ENCODE data around the gene AKAP12.

DNA sequence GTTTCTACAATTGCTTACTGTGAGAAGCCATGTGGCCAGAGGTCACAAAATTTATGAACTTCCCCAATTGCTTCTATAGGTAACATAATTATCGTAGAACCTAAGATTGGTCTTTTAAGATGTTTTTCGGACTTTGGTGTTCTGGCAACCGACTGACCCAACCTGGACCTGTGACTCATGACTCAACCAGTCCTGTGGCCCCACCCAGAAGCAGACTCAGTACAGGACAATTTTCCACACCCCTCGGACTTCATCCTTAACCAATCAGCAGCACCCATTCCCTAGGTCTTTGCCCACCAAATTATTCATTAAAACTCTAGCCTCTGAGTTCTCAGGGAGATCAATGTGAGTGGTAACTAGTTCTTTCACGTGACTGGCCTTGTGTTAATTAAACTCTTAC lies 26.4 kb upstream of the AKAP12 start:
- TF ChIP-seq, protein P1, sequence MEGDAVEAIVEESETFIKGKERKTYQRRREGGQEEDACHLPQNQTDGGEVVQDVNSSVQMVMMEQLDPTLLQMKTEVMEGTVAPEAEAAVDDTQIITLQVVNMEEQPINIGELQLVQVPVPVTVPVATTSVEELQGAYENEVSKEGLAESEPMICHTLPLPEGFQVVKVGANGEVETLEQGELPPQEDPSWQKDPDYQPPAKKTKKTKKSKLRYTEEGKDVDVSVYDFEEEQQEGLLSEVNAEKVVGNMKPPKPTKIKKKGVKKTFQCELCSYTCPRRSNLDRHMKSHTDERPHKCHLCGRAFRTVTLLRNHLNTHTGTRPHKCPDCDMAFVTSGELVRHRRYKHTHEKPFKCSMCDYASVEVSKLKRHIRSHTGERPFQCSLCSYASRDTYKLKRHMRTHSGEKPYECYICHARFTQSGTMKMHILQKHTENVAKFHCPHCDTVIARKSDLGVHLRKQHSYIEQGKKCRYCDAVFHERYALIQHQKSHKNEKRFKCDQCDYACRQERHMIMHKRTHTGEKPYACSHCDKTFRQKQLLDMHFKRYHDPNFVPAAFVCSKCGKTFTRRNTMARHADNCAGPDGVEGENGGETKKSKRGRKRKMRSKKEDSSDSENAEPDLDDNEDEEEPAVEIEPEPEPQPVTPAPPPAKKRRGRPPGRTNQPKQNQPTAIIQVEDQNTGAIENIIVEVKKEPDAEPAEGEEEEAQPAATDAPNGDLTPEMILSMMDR (conservative IDR thresholded peaks at IDR 0.05; ENCODE audit: low read depth in 2 of 2), result no peak
- TF ChIP-seq EZH2 (IDR thresholded peaks at IDR 0.05; ENCODE audit: low read depth, unreplicated experiment), result no peak
- TF ChIP-seq CREB1 (CRISPR knock-in tag; IDR thresholded peaks at IDR 0.05; ENCODE audit: low read depth), result no peak
- TF ChIP-seq EZH2phosphoT487 (IDR thresholded peaks at IDR 0.05; ENCODE audit: unreplicated experiment), result no peak
- TF ChIP-seq ZNF114 (CRISPR knock-in tag; IDR thresholded peaks at IDR 0.05), result no peak

Measured in GM23338 (cell line).